ENCODE measurements around the gene FGD5. TPM values are rescaled to one million over a fixed set of nuclear protein-coding genes. Genes with fewer than 3 reads are reported as not detected.

The FGD5 gene
- total RNA-seq, 1 donor from 2014 or later, result 16.2 TPM

- intact Hi-C loops (cut with DNase I), result no loop called here
- H3K27me3 ChIP-seq, result no peaks in the 10 kb centered on the region
- H3K9me3 ChIP-seq, result no peaks in the 10 kb centered on the region
- H3K4me1 ChIP-seq, result peaks cover 6% of the 10 kb centered on the region
- H3K4me3 ChIP-seq, result no peak overlapping the region
- TF ChIP-seq POLR2AphosphoS5 (IDR thresholded peaks at IDR 0.05; ENCODE audit: insufficient read depth in 1 of 2, low read depth in 1 of 2) (no peak), CTCF (IDR thresholded peaks at IDR 0.05) (peak; percentile 7 to 51 (median 41))
- H3K36me3 ChIP-seq, result no peaks in the 10 kb centered on the region
- H3K27ac ChIP-seq, result no peak overlapping the region
- DNase-seq (ENCODE audit: extremely low spot score in 2 of 2), result no peak
Observed at GRCh38 chr3:14925729-14926591, 107.2 kb downstream of the FGD5 start.

DNA sequence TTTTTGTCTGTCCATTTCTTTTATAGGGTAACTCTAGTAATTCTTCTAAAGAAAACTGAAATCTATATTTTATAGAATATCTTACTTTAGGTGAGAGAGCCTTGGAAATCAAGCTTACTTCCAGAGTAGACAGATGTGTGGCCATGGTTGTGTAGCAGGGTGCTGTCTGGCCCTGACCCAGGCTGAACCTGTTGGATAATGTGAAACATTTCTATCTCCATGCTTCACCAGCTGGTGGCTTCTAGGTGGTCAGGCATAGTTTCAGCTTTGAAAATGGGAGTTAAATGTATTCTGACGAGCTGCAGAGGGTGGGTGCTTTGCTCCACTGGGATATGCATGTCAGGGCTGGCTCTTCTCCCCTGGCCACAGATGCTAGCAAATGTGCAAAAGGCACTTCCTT lies 107.8 kb downstream of the FGD5 start:
- no peaks in the 10 kb centered on the region for H3K36me3 ChIP-seq
- H3K27ac ChIP-seq, result no peak overlapping the region
- no peaks in the 10 kb centered on the region for H3K27me3 ChIP-seq
- no peaks in the 10 kb centered on the region for H3K9me3 ChIP-seq
- no peaks in the 10 kb centered on the region for H3K4me1 ChIP-seq
- TF ChIP-seq POLR2A (IDR thresholded peaks at IDR 0.05) (no peak), POLR2AphosphoS5 (IDR thresholded peaks at IDR 0.05; ENCODE audit: insufficient read depth in 1 of 2, low read depth in 1 of 2) (no peak), CTCF (IDR thresholded peaks at IDR 0.05) (no peak)
- intact Hi-C loops (cut with DNase I), result no loop called here
- no peak for DNase-seq (ENCODE audit: extremely low spot score in 2 of 2)
- no peak overlapping the region for H3K4me3 ChIP-seq

DNA sequence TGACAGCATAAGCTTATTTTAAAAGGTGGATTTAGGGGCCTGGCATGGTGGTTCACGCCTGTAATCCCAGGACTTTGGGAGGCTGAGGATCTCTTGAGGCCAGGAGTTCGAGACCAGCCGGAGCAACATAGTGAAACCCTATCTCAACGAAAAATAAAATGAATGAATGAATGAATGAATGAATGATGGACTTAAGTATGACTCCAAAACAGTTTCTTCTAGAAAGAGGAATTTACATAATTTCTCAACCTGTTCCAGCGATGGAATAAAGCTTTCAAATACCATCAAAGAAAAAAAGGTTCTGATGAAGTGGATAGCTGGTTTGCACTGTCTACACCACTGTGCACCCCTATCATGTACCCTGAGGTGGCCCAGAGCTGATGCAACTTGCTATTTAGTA lies 108.5 kb downstream of the FGD5 start:
- intact Hi-C loops (cut with DNase I), result no loop called here
- Histone ChIP-seq H3K4me1 (no peaks in the 10 kb centered on the region), H3K36me3 (peaks cover 0 to 2% of the 10 kb centered on the region in 2 donors), H3K4me3 (no peak overlapping the region), H3K27me3 (no peaks in the 10 kb centered on the region), H3K27ac (no peak overlapping the region), H3K9me3 (no peaks in the 10 kb centered on the region)
- TF ChIP-seq POLR2A (IDR thresholded peaks at IDR 0.05), result no peak
- TF ChIP-seq POLR2AphosphoS5 (IDR thresholded peaks at IDR 0.05; ENCODE audit: insufficient read depth in 1 of 2, low read depth in 1 of 2), result no peak
- no peak for TF ChIP-seq CTCF (IDR thresholded peaks at IDR 0.05)
- DNase-seq (ENCODE audit: extremely low spot score in 2 of 2), result no peak

GRCh38 chr3:14929310-14930074 lies 110.7 kb downstream of the FGD5 start:
- H3K4me3 ChIP-seq, result no peak overlapping the region
- no peaks in the 10 kb centered on the region for H3K9me3 ChIP-seq
- peaks cover 0 to 5% of the 10 kb centered on the region in 2 donors for H3K36me3 ChIP-seq
- intact Hi-C loops (cut with DNase I), result no loop called here
- no peak overlapping the region for H3K27ac ChIP-seq
- TF ChIP-seq POLR2AphosphoS5 (IDR thresholded peaks at IDR 0.05; ENCODE audit: insufficient read depth in 1 of 2, low read depth in 1 of 2) (no peak), POLR2A (IDR thresholded peaks at IDR 0.05) (no peak), CTCF (IDR thresholded peaks at IDR 0.05) (no peak)
- H3K27me3 ChIP-seq, result no peaks in the 10 kb centered on the region
- no peaks in the 10 kb centered on the region for H3K4me1 ChIP-seq
- DNase-seq (ENCODE audit: extremely low spot score in 2 of 2), result no peak

Data from vagina (tissue), 2 donors.